ENCODE measurements around the gene NAGLU. TPM values are rescaled to one million over a fixed set of nuclear protein-coding genes. Genes with fewer than 3 reads are reported as not detected.

The NAGLU gene
- total and polyA plus RNA-seq, 2 of the 13 experiments (the other 11 are each of a cell fraction or from before 2014, with no cell fraction given), result 28.2 to 40.1 TPM

DNA sequence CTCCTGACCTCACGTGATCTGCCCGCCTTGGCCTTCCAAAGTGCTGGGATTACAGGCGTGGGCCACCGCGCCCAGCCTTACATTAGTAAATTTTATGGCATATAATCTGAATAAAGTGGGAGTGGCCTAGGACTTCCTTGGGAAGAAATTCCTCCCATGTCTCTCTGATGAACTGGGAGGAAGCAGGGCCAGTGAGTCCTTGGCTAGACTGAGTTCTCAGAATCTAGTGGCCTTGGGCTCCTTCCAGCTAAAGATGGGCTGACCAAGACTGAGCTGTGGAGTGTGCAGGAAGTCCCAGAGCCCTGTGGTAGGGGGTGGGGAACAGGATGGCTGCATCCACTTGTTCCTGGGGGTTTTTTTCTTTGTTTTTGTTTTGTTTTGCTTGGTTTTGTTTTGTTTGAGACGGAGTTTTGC is 10.0 kb upstream of the NAGLU start:
- H3K27me3 ChIP-seq (ENCODE audit: control insufficient read depth in 1 of 2, insufficient read depth in 2 of 2, low read length in 2 of 2), result no peaks in the 10 kb centered on the region
- no TSS peak for BruUV-seq (replicated peaks)
- 94% methylated on average over 6 of the region's 6 CpGs for WGBS (ENCODE audit: low lambda C conversion rate)
- in situ Hi-C loops (cut with HindIII; ENCODE audit: extremely low pct_ligation_motif_present, low pct_unique_long_range_greater_than_20kb) (no loop called here), intact Hi-C loops (cut with micrococcal nuclease; ENCODE audit: unreplicated experiment) (no loop called here)
- no peak overlapping the region for H3K27ac ChIP-seq (ENCODE audit: extremely low read length, insufficient read depth, low read length)
- H2AFZ ChIP-seq (ENCODE audit: low read length), result no peak overlapping the region
- no peaks in the 10 kb centered on the region for H3K9me3 ChIP-seq (ENCODE audit: low read length)
- ChIA-PET POLR2A (no interaction called here), CTCF (ENCODE audit: low intra/inter-chr PET ratio, low total read pairs) (interaction anchor here (1.8 to 4.0 kb wide), 2 partner anchors 8 to 204 kb away, joined by 28 to 37 read pairs; no protein-coding TSS in a partner anchor)
- H4K20me1 ChIP-seq (ENCODE audit: insufficient read depth, low read length), result no peaks in the 10 kb centered on the region
- H3K9ac ChIP-seq (ENCODE audit: insufficient read depth, low read depth, low read length), result no peak overlapping the region
- DNase-seq (ENCODE audit: low spot score) (no peak), FAIRE-seq (no peak), ATAC-seq (no peak)
- peaks cover 0 to 4% of the 10 kb centered on the region in 2 experiments; a peak in 2 of 5 replicates for H3K36me3 ChIP-seq (replicated peaks in 1 of 2; ENCODE audit: control insufficient read depth in 1 of 2, insufficient read depth in 2 of 2, low read length in 2 of 2)
- H3K4me1 ChIP-seq (ENCODE audit: insufficient read depth, low read length), result peaks cover 96% of the 10 kb centered on the region
- no peak overlapping the region for H3K4me3 ChIP-seq (replicated peaks in 1 of 3; ENCODE audit: insufficient read depth in 1 of 3, low read depth in 2 of 3, low read length in 3 of 3)
- no peaks in the 10 kb centered on the region for H3K79me2 ChIP-seq (ENCODE audit: insufficient read depth, low read length)
- no peak overlapping the region for H3K4me2 ChIP-seq (ENCODE audit: low read depth, low read length)
- TF ChIP-seq ZNF24 (IDR thresholded peaks at IDR 0.05), result no peak
- no peak for TF ChIP-seq ZNF563 (CRISPR knock-in tag; IDR thresholded peaks at IDR 0.05)
- no peak for TF ChIP-seq CBX5 (CRISPR knock-in tag; IDR thresholded peaks at IDR 0.05; ENCODE audit: borderline replicate concordance)
- TF ChIP-seq CHD4 (IDR thresholded peaks at IDR 0.05; ENCODE audit: borderline replicate concordance, low read length), result no peak
- peak; percentile 10; the same call in 1 of the 2 replicates for TF ChIP-seq EED (CRISPR knock-in tag; IDR thresholded peaks at IDR 0.05)

DNA sequence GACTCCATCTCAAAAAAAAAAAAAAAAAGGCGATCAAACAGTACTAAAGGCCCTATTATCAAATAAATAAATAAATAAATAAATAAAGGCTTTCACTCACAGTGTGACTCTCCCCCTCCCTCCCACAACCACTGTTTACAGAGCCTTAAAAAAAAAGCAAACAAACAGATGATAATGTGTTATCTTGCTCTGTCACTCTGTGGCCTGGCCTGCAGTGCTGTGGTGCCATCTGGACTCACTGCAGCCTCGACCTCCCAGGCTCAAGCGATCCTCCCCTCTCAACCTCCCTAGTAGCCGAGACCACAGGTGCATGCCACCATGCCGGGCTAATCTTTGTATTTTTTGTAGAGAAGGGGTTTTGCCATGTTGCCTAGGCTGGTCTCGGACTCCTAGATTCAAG is 8.1 kb upstream of the NAGLU start:
- Histone ChIP-seq H3K4me2 (ENCODE audit: low read depth, low read length) (peak overlapping the region; percentile 62; the same call in 1 of the 2 replicates), H3K27ac (ENCODE audit: extremely low read length, insufficient read depth, low read length) (no peak overlapping the region), H3K79me2 (ENCODE audit: insufficient read depth, low read length) (no peaks in the 10 kb centered on the region), H3K4me3 (replicated peaks in 1 of 3; ENCODE audit: insufficient read depth in 1 of 3, low read depth in 2 of 3, low read length in 3 of 3) (no peak overlapping the region), H2AFZ (ENCODE audit: low read length) (no peak overlapping the region), H3K4me1 (ENCODE audit: insufficient read depth, low read length) (peaks cover 87% of the 10 kb centered on the region), H3K9ac (ENCODE audit: insufficient read depth, low read depth, low read length) (no peak overlapping the region), H3K9me3 (ENCODE audit: low read length) (no peaks in the 10 kb centered on the region), H3K27me3 (ENCODE audit: control insufficient read depth in 1 of 2, insufficient read depth in 2 of 2, low read length in 2 of 2) (no peaks in the 10 kb centered on the region), H3K36me3 (replicated peaks in 1 of 2; ENCODE audit: control insufficient read depth in 1 of 2, insufficient read depth in 2 of 2, low read length in 2 of 2) (no peaks in the 10 kb centered on the region), H4K20me1 (ENCODE audit: insufficient read depth, low read length) (no peaks in the 10 kb centered on the region)
- no TSS peak for BruUV-seq (replicated peaks)
- in situ Hi-C loops (cut with HindIII; ENCODE audit: extremely low pct_ligation_motif_present, low pct_unique_long_range_greater_than_20kb) (no loop called here), intact Hi-C loops (cut with micrococcal nuclease; ENCODE audit: unreplicated experiment) (loop anchor here (1.0 kb wide), 2 partner anchors 11 to 205 kb away; no protein-coding TSS in a partner anchor)
- ChIA-PET CTCF (ENCODE audit: low intra/inter-chr PET ratio, low total read pairs) (interaction anchor here (1.2 to 4.0 kb wide), 5 partner anchors 10 to 206 kb away, joined by 3 to 37 read pairs (median 12); no protein-coding TSS in a partner anchor), POLR2A (interaction anchor here (0.6 to 1.5 kb wide), 5 partner anchors 8 to 105 kb away, joined by 3 to 12 read pairs (median 3); partner anchors contain the start of gene NAGLU)
- ATAC-seq (no peak), FAIRE-seq (no peak), DNase-seq (ENCODE audit: low spot score) (peak; percentile 58)
- 48% methylated on average over 6 of the region's 6 CpGs for WGBS (ENCODE audit: low lambda C conversion rate)
- TF ChIP-seq, protein P1, sequence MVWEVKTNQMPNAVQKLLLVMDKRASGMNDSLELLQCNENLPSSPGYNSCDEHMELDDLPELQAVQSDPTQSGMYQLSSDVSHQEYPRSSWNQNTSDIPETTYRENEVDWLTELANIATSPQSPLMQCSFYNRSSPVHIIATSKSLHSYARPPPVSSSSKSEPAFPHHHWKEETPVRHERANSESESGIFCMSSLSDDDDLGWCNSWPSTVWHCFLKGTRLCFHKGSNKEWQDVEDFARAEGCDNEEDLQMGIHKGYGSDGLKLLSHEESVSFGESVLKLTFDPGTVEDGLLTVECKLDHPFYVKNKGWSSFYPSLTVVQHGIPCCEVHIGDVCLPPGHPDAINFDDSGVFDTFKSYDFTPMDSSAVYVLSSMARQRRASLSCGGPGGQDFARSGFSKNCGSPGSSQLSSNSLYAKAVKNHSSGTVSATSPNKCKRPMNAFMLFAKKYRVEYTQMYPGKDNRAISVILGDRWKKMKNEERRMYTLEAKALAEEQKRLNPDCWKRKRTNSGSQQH (CRISPR knock-in tag; IDR thresholded peaks at IDR 0.05; ENCODE audit: low read depth), result no peak
- peak; percentile 97 for TF ChIP-seq ZMYM3 (CRISPR knock-in tag; IDR thresholded peaks at IDR 0.05)
- TF ChIP-seq ZNF691 (CRISPR knock-in tag; IDR thresholded peaks at IDR 0.05; ENCODE audit: borderline replicate concordance, low read depth), result 0 out of 2 replicates have a peak, but pooled peaks have one; percentile 36
- TF ChIP-seq ZNF362 (CRISPR knock-in tag; IDR thresholded peaks at IDR 0.05; ENCODE audit: borderline replicate concordance), result peak; percentile 92
- TF ChIP-seq U2AF2 (IDR thresholded peaks at IDR 0.05; ENCODE audit: low read depth, low read length), result no peak
- peak; percentile 28; the same call in 1 of the 2 replicates for TF ChIP-seq ZNF768 (CRISPR knock-in tag; IDR thresholded peaks at IDR 0.05)
- TF ChIP-seq ZBTB3 (CRISPR knock-in tag; IDR thresholded peaks at IDR 0.05; ENCODE audit: borderline replicate concordance, low read depth), result peak; percentile 57; the same call in 1 of the 2 replicates

All from HepG2 (cell line).